ENCODE results near the gene TINAG. TPM values are rescaled to one million over a fixed set of nuclear protein-coding genes. Genes with fewer than 3 reads are reported as not detected.

Gene TINAG
- total and polyA plus RNA-seq, 2 donors (not counting 3 experiments of a cell fraction or from before 2014, with no cell fraction given): not detected

DNA sequence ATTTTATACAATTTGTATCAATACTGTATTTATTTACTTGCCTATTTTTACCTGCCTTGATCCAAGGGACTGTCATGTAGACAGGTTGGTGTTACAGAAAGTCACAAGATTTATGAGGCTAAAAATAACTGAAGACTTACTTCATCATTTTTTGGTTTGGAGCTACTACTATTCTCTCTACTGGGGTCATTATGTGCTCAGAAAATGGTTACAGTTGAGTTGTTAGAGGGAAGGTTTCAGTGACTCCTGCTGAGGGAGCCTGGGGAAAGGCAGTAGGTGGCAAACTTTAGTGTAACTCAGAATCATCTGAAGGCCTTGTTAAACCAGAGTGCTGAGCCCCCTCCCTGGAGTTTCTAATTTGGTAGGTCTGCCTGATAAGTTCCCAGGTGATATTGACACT is 118.8 kb downstream of the TINAG start:
- TF ChIP-seq, protein P1, sequence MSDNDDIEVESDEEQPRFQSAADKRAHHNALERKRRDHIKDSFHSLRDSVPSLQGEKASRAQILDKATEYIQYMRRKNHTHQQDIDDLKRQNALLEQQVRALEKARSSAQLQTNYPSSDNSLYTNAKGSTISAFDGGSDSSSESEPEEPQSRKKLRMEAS (IDR thresholded peaks at IDR 0.05; ENCODE audit: insufficient read depth, insufficient read length): no peak
- TF ChIP-seq MYC (IDR thresholded peaks at IDR 0.05; ENCODE audit: low read depth, low read length) (no peak), POLR2AphosphoS5 (IDR thresholded peaks at IDR 0.05; ENCODE audit: insufficient read depth, low read depth, low read length) (no peak), GATA2 (IDR thresholded peaks at IDR 0.05; ENCODE audit: insufficient read depth, insufficient read length, low read depth, low read length) (no peak), JUN (IDR thresholded peaks at IDR 0.05; ENCODE audit: borderline replicate concordance, insufficient read depth, insufficient read length, low read depth) (no peak), EZH2 (IDR thresholded peaks at IDR 0.05; ENCODE audit: borderline replicate concordance, low read depth, low read length, severe bottlenecking) (no peak), FOS (IDR thresholded peaks at IDR 0.05; ENCODE audit: borderline replicate concordance, insufficient read depth, low read length) (no peak), POLR2A (IDR thresholded peaks at IDR 0.05; ENCODE audit: low read depth, low read length) (no peak)
- TF ChIP-seq, protein P2, sequence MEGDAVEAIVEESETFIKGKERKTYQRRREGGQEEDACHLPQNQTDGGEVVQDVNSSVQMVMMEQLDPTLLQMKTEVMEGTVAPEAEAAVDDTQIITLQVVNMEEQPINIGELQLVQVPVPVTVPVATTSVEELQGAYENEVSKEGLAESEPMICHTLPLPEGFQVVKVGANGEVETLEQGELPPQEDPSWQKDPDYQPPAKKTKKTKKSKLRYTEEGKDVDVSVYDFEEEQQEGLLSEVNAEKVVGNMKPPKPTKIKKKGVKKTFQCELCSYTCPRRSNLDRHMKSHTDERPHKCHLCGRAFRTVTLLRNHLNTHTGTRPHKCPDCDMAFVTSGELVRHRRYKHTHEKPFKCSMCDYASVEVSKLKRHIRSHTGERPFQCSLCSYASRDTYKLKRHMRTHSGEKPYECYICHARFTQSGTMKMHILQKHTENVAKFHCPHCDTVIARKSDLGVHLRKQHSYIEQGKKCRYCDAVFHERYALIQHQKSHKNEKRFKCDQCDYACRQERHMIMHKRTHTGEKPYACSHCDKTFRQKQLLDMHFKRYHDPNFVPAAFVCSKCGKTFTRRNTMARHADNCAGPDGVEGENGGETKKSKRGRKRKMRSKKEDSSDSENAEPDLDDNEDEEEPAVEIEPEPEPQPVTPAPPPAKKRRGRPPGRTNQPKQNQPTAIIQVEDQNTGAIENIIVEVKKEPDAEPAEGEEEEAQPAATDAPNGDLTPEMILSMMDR (IDR thresholded peaks at IDR 0.05; ENCODE audit: extremely low read depth in 1 of 2, insufficient read depth in 1 of 2, low read depth in 1 of 2, low read length in 2 of 2): no peak
- H3K79me2 ChIP-seq (ENCODE audit: control insufficient read depth, insufficient read depth, low read length): no peaks in the 10 kb centered on the region
- no peak overlapping the region for H3K27ac ChIP-seq (ENCODE audit: insufficient read depth, low read depth, low read length)
- H3K9ac ChIP-seq (replicated peaks; ENCODE audit: extremely low read depth, insufficient read depth, low read length): no peak overlapping the region
- dilution Hi-C loops (cut with MboI; ENCODE audit: extremely low pct_ligation_motif_present, low sequenced_read_pairs): no loop called here
- ChIA-PET POLR2A (no interaction called here), CTCF (no interaction called here)
- no peaks in the 10 kb centered on the region for H3K9me1 ChIP-seq (replicated peaks; ENCODE audit: control insufficient read depth, extremely low read depth, insufficient read depth, low read length)
- H3K4me2 ChIP-seq (ENCODE audit: insufficient read depth, low read length): no peak overlapping the region
- no TSS peak for BruUV-seq (replicated peaks)
- no peaks in the 10 kb centered on the region for H3K9me3 ChIP-seq (replicated peaks; ENCODE audit: control insufficient read depth, insufficient read depth, low read length)
- no peak overlapping the region for H3K4me3 ChIP-seq (replicated peaks in 1 of 3; ENCODE audit: insufficient read depth in 1 of 3, low read depth in 1 of 3, low read length in 3 of 3)
- no peak for FAIRE-seq
- no peak for DNase-seq (ENCODE audit: low read depth, low spot score)
- H4K20me1 ChIP-seq (replicated peaks; ENCODE audit: control insufficient read depth, extremely low read depth, insufficient read depth, low read length): no peaks in the 10 kb centered on the region
- H2AFZ ChIP-seq (ENCODE audit: low read depth, low read length): no peak overlapping the region
- no peaks in the 10 kb centered on the region for H3K36me3 ChIP-seq (ENCODE audit: control insufficient read depth in 2 of 2, extremely low read depth in 1 of 2, insufficient read depth in 2 of 2, low read length in 2 of 2)
- intact Hi-C loops (cut with micrococcal nuclease): no loop called here
- H3K4me1 ChIP-seq (ENCODE audit: control insufficient read depth, extremely low read depth, insufficient read depth, low read length): peaks cover 9% of the 10 kb centered on the region
- peaks cover 19 to 21% of the 10 kb centered on the region in 2 experiments for H3K27me3 ChIP-seq (ENCODE audit: control insufficient read depth in 2 of 2, insufficient read depth in 2 of 2, low read length in 2 of 2)
